Type B pancreatic cell (in vitro differentiated cells): ENCODE measurements around the gene DBNDD2. TPM values are rescaled to one million over a fixed set of nuclear protein-coding genes. Genes with fewer than 3 reads are reported as not detected.

Experiments used
- DNase-seq: peaks from one replicate; pipeline ENCODE4 v3.0.0; 2021; ENCODE audit warnings: mixed read lengths; ENCODE audit not compliant: unreplicated experiment; ENCODE audit errors: extremely low spot score
- H3K27ac Mint-ChIP-seq: 2 replicates; pipeline ENCODE4 v1.8.0; 2021; ENCODE audit warnings: mild to moderate bottlenecking, mixed read lengths
- H3K27me3 Mint-ChIP-seq: 2 replicates; pipeline ENCODE4 v1.8.0; 2021; ENCODE audit warnings: mixed read lengths
- H3K36me3 Mint-ChIP-seq: 2 replicates; pipeline ENCODE4 v1.8.0; 2021; ENCODE audit warnings: mixed read lengths
- H3K4me1 Mint-ChIP-seq: one replicate; pipeline ENCODE4 v1.8.0; 2021; ENCODE audit warnings: mixed read lengths; ENCODE audit not compliant: unreplicated experiment
- H3K4me3 Mint-ChIP-seq: 2 replicates; pipeline ENCODE4 v1.8.0; 2021; ENCODE audit warnings: mild to moderate bottlenecking, mixed read lengths
- H3K9me3 Mint-ChIP-seq: 2 replicates; pipeline ENCODE4 v1.8.0; 2021; ENCODE audit warnings: mixed read lengths
- CTCF ChIP-seq: fragments of 200-600 bp; sonication (generic); conservative IDR thresholded peaks from 2 replicates; pipeline ENCODE4 v1.5.0; 2021; ENCODE audit warnings: antibody characterized with exemption, mild to moderate bottlenecking
- total RNA-seq: library from RNA; stranded (reverse); gene quantifications from 2 replicates; pipeline ENCODE4 v1.2.1, GENCODE V29; 2021; ENCODE audit warnings: low replicate concordance

The DBNDD2 gene
- total RNA-seq, 1 donor from 2014 or later, result 12.8 TPM

DNA sequence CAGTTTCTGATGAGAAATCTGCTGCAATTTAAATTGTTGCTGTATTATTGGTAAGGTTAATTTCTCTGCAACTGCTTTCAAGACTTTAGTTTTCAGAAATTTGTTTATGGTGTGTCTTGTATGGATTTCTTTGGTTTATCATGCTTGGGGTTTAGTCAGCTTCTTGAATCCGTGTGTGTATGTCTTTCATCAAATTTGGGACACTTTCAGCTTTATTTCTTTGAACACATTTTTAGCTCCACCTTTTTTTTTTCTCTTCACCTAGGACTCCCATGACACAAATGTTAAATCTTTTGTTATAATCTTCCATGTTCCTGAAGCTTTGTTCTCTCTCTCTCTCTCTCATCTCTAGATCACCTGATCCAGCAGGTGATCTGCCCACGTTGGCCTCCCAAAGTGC is 16.5 kb upstream of the DBNDD2 start:
- H3K9me3 Mint-ChIP-seq, result no peaks in the 10 kb centered on the region
- H3K4me1 Mint-ChIP-seq, result no peaks in the 10 kb centered on the region
- no peak overlapping the region for H3K4me3 Mint-ChIP-seq
- DNase-seq, result no peak
- H3K27ac Mint-ChIP-seq, result no peak overlapping the region
- no peak for TF ChIP-seq CTCF
- H3K36me3 Mint-ChIP-seq, result peaks cover 3% of the 10 kb centered on the region
- H3K27me3 Mint-ChIP-seq, result no peaks in the 10 kb centered on the region

- H3K36me3 Mint-ChIP-seq, result peaks cover 3% of the 10 kb centered on the region
- no peaks in the 10 kb centered on the region for H3K27me3 Mint-ChIP-seq
- TF ChIP-seq CTCF, result no peak
- H3K9me3 Mint-ChIP-seq, result no peaks in the 10 kb centered on the region
- H3K4me3 Mint-ChIP-seq, result no peak overlapping the region
- no peak for DNase-seq
- no peak overlapping the region for H3K27ac Mint-ChIP-seq
- H3K4me1 Mint-ChIP-seq, result no peaks in the 10 kb centered on the region
These were observed 15.4 kb upstream of the DBNDD2 start for GRCh38 chr20:45392733-45393132.

GRCh38 chr20:45394221-45395113 is 13.6 kb upstream of the DBNDD2 start:
- no peak overlapping the region for H3K27ac Mint-ChIP-seq
- H3K4me1 Mint-ChIP-seq, result no peaks in the 10 kb centered on the region
- no peaks in the 10 kb centered on the region for H3K9me3 Mint-ChIP-seq
- no peaks in the 10 kb centered on the region for H3K27me3 Mint-ChIP-seq
- no peak overlapping the region for H3K4me3 Mint-ChIP-seq
- no peak for DNase-seq
- TF ChIP-seq CTCF, result no peak
- H3K36me3 Mint-ChIP-seq, result no peaks in the 10 kb centered on the region

GRCh38 chr20:45395114-45395415 is 13.0 kb upstream of the DBNDD2 start:
- no peaks in the 10 kb centered on the region for H3K27me3 Mint-ChIP-seq
- H3K4me3 Mint-ChIP-seq, result no peak overlapping the region
- no peak for TF ChIP-seq CTCF
- peaks cover 4% of the 10 kb centered on the region for H3K9me3 Mint-ChIP-seq
- peaks cover 3% of the 10 kb centered on the region for H3K36me3 Mint-ChIP-seq
- no peak overlapping the region for H3K27ac Mint-ChIP-seq
- no peak for DNase-seq
- H3K4me1 Mint-ChIP-seq, result no peaks in the 10 kb centered on the region

- Mint-ChIP-seq H3K4me1 (no peaks in the 10 kb centered on the region), H3K36me3 (peaks cover 7% of the 10 kb centered on the region), H3K27me3 (peaks cover 11% of the 10 kb centered on the region), H3K27ac (no peak overlapping the region), H3K9me3 (peaks cover 5% of the 10 kb centered on the region), H3K4me3 (no peak overlapping the region)
- no peak for TF ChIP-seq CTCF
- DNase-seq, result no peak
These were observed 9.1 kb upstream of the DBNDD2 start for GRCh38 chr20:45399018-45399417.
